Stimulated activated CD4-positive, alpha-beta T cell treated with anti-CD3 and anti-CD28 coated beads, Interleukin-12 subunit alpha, Interleukin-12 subunit beta, amount 100 ng/mL, for 48 hours (primary cell): ENCODE results near the gene SUCNR1.
"Not testable (repeated sequence)": the region's sequence is repeated elsewhere in the genome, so short reads cannot be mapped to it uniquely, and the experiment has no call there.

Source experiments
- DNase-seq, 3 donors: peaks; one replicate each; pipeline ENCODE4 v3.0.0-alpha.2; 2020; ENCODE audit warnings: low read depth in 2 of 3, low spot score in 1 of 3

The SUCNR1 gene

GRCh38 chr3:151871639-151872468, 1.6 kb upstream of the SUCNR1 start:
- DNase-seq, result no peak

- DNase-seq, result not testable (repeated sequence)
Observed at GRCh38 chr3:151874079-151874478, 636 bp downstream of the SUCNR1 start.

DNA sequence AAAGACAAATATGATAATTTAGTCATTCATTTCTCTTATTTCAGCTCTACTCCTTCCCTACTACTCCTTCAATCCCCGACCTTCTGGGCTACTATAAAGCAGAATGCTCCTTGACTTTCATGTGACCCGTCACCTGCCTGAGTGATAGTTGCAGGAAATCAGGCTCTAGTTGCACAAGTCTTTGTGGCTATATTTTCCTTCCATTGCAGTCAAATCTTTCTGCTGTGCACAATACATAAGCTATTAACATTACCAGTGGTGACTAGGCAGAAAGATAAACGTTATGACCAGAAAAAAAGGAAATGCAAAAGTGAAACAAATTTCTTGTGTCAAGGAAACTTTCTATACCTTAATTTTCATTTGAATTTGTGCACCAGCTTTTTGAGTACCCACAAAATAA, 2.3 kb downstream of the SUCNR1 start:
- DNase-seq, result no peak

- DNase-seq, result no peak
Observed at GRCh38 chr3:151877269-151877668, 3.8 kb downstream of the SUCNR1 start.

- DNase-seq, result no peak
Observed at GRCh38 chr3:151878465-151878864, 5.0 kb downstream of the SUCNR1 start.

GRCh38 chr3:151879037-151879436, 5.6 kb downstream of the SUCNR1 start:
- no peak for DNase-seq

- DNase-seq, result no peak
Observed at GRCh38 chr3:151879679-151880415, 6.4 kb downstream of the SUCNR1 start.

DNA sequence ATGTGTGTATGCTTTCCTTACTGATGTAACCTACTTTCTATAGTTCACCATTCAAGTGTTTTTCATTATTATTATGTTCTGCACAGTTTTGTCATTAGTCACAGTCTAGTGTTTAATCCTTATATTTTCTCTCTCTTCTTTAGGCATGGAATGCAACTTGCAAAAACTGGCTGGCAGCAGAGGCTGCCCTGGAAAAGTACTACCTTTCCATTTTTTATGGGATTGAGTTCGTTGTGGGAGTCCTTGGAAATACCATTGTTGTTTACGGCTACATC, 6.9 kb downstream of the SUCNR1 start:
- DNase-seq, result no peak

GRCh38 chr3:151881137-151881536, 7.7 kb downstream of the SUCNR1 start:
- no peak for DNase-seq

- DNase-seq, result not testable (repeated sequence)
Observed at GRCh38 chr3:151885397-151885796, 12.0 kb downstream of the SUCNR1 start.

DNA sequence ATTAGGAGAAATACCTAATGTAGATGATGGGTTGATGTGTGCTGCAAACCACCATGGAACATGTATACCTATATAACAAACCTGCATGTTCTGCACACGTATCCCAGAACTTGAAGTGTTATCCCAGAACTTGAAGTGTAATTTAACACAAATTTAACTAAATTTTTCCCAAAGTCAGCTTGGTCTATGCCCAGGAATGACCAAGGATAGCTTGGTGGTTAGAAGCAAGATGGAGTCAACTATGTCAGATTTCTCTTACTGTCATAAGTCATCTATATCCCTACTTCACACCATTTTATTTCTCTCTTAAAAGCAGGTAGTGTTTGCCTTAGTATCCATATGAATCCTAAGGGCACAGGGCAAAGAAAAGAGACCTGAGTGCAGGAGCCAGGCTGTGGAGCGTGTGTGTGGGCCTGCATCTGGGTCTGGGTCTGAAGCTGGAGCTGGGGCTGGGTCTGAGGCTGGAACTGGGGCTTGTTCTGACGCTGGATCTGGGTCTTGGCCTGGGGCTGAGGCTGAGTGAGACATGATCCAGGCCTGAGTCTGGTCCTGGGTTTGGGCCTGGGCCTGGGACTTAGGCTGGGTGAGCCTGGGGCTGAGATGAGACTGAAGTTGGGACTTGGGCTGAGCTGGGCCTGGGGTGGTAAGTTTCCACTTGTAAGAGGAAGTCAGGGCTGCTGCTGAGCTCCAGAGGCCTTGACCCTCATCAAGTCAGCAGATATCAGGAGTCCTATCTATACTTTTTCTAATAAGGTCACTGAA, 14.2 kb downstream of the SUCNR1 start:
- DNase-seq, result not testable (repeated sequence)

DNA sequence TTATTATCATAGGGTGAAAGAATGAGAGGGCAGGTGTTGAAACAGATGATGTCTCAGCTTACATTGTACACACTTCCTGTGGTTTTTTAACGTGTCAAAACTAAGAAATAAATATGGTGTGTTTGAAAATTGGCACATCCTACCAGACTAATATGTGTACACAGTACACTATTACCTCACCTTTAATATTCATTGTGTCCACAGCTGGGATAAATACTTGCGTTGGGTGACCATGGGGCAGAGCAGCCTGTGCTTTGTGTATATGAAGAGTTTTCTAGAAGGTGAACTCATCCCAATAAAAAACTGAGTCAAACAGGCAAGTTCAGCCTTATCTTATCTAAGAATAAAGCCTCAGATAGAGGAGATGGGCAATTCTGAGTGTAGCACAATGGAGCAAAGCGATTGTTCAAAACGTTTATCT, 17.3 kb downstream of the SUCNR1 start:
- DNase-seq, result no peak

- no peak for DNase-seq
Observed at GRCh38 chr3:151891721-151892120, 18.3 kb downstream of the SUCNR1 start.

DNA sequence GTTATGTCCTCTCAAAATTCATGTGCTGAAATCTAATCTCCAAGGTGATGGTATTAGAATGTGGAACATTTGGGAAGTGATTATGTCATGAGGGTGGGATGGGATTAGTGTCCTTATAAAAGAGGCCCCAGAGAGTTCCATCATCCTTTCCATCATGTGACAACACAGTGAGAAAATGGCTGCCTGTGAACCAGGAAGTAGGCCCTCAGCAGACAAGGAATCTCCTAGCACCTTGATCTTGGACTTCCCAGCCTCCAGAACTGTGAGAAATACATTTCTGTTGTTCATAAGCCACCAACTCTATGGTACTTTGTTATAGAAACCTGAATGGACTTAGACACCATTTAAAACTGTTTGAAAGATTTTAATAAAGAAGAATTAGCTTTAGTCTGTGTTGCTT, 20.8 kb downstream of the SUCNR1 start:
- DNase-seq, result no peak

DNA sequence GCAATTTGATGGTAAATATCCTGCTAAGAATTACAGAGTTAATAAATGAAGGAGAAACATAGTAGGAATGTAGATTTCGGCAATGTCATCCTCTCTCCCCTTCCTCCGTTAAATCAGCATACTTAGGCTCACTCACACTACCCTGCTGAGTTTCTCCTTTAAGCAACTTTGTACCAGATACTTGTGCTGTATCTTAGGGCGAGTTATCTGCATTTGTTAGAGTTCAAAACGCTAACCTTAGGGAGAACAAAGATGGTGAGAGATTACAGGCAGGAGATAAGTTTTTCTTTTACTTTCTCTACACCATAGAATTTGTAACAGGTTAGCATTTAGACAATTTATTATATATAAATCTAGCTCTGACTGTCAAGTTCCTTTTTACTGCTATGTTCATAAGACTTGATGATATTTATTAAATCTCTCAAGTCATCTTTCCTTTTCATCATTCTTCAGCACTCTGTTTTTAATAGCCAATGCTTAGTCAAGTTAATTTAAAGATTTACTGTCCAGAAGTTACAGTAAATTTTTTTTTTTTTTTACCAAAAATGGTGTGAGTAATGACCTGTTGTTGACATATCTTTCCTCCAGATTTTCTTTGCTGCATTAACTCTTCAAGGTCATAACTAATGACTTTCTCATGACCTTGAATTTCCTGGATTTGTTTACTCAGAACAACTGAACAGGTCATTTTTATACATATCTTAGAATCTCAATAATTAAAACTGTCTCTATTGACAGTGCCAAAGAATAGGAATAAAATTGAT, 22.2 kb downstream of the SUCNR1 start:
- DNase-seq, result no peak

DNA sequence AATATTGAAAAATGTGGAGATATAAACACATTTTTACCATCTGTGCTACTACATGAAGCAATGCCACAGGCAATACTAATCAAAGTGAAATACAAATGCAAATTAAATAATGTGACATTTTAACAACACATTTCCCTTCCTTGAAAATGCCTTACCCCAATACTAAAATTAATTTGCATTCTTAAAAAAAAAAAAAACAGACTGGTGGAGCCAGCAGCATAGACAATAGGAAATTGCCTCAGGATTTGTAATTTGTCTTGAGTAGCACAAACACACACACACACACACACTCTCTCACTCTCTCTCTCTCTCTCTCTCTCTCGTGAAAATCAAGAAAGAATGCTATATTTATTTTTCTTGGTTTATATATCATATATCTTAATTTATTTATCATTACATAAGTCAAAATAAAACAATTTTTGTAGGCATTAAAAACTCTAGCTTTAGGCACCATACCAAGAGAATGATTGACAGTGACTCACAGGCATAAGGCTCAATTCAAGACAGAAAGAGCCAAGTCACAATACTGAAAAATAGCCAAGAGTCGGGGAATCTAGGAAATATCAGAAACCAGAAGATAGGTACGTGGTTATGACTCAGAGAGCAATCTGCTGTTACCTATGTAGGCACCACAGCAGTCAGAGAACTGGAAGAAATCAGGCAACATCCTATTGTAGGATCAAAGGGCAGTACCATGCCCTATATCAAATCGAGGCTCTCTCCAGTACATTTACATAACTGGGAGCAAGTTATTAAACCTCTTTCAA, 23.0 kb downstream of the SUCNR1 start:
- no peak for DNase-seq

- DNase-seq, result not testable (repeated sequence)
Observed at GRCh38 chr3:151898121-151898520, 24.7 kb downstream of the SUCNR1 start.

DNA sequence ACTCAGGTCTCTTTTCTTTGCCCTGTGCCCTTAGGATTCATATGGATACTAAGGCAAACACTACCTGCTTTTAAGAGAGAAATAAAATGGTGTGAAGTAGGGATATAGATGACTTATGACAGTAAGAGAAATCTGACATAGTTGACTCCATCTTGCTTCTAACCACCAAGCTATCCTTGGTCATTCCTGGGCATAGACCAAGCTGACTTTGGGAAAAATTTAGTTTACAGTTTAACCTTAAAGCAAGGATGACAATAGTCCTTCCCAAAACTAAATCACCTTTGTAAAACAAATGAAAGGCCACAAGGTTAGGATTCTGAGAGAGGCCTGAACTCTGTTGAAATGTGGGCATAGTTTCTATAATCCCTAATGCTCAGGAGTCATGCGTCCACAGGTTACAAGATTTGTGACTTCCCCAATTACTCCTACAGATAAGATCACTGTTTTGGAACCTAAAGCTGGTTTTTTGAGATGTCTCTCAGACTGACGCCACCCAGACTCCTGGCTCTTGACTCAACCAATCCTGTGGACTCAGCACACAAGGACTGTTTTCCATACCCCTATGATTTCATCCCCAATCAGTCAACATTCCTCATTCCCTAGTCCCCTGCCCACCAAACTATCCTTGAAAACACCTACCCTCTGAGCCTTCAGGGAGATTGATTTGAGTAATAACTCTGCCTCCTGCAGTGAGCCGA, 25.3 kb downstream of the SUCNR1 start:
- not testable (repeated sequence) for DNase-seq

DNA sequence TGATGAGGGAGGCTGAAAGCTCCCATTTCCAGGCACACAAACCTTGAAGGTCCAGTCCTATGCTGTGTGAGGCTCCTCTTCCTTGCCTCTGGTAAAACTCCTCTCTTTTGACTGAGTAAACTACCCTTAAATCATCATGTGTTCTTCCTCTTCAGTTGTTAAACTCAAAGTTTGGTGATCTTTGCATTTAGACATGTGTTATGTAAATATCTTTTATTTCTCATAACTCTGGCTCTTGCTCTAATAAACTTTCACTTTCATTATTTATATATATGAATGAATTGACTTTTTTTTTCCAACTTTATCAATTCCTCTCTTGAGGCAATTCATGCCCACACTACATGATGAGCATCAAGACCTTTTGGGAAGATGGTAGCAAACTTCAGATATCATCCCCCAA, 26.6 kb downstream of the SUCNR1 start:
- DNase-seq, result no peak

DNA sequence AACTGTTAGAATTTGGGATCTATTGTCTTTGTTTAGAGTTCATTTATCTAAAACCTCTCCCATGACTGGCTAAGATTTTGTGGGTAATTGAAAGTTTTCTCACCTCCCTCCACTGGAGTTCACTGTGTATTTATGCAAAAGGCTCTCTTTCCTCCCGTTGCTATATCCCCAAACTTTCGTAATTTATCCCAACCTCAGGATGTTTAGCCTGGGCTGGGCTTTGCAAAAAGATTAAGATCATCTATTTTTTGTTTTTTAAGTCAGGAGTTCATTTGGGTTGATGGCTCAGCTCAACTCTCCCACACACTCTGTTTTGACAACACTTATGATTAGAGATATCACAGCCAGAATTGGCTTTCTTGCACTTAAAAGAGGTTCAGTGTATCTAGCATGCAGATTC, 27.0 kb downstream of the SUCNR1 start:
- no peak for DNase-seq
